Muscle of back (tissue), 13 donors: ENCODE measurements around the gene C1QTNF3. TPM values are rescaled to one million over a fixed set of nuclear protein-coding genes. Genes with fewer than 3 reads are reported as not detected.
"Not testable (repeated sequence)": the region's sequence is repeated elsewhere in the genome, so short reads cannot be mapped to it uniquely, and the experiment has no call there.

Experiments used
- DNase-seq, 3 donors: peaks; one replicate each; pipeline versions ENCODE4 v3.0.0 to v3.0.0-alpha.2; 2013
- long read RNA-seq, 9 donors: transcript quantifications; one replicate each; lab custom pipeline, GENCODE V29; 2026
- polyA plus RNA-seq, 10 donors: library from polyadenylated mRNA; unstranded; fragments of 120-200 nt; gene quantifications; one replicate each; pipeline ENCODE4 v1.2.1, GENCODE V29; 2013; ENCODE audit not compliant: insufficient read length in 10 of 10

Gene C1QTNF3
- polyA plus RNA-seq: 100 to 1,000 TPM in 7 of 10 donors, 10 to 100 TPM in 3; 55.4 to 132 (median 108) TPM
- long read RNA-seq, donor 1, transcript C1QTNF3-202 (6 exons, 2,802 nt): minor isoform, 16 of 47 reads
- long read RNA-seq, donor 1, transcript C1QTNF3-201 (6 exons, 1,959 nt): major isoform, 21 of 47 reads
- long read RNA-seq, donor 1, partial matches to known transcripts: 5 of 47 reads
- long read RNA-seq, donor 1, other reads (novel, unspliced or antisense): 0 of 47 reads
- long read RNA-seq, donor 2, transcript C1QTNF3-202 (6 exons, 2,802 nt): minor isoform, 16 of 52 reads
- long read RNA-seq, donor 2, transcript C1QTNF3-201 (6 exons, 1,959 nt): major isoform, 33 of 52 reads
- long read RNA-seq, donor 2, partial matches to known transcripts: 0 of 52 reads
- long read RNA-seq, donor 2, other reads (novel, unspliced or antisense): 0 of 52 reads
- long read RNA-seq, donor 3: 0 reads
- long read RNA-seq, donor 4, transcript C1QTNF3-201 (6 exons, 1,959 nt): major isoform, 28 of 47 reads
- long read RNA-seq, donor 4, transcript C1QTNF3-202 (6 exons, 2,802 nt): minor isoform, 15 of 47 reads
- long read RNA-seq, donor 4, partial matches to known transcripts: 0 of 47 reads
- long read RNA-seq, donor 4, other reads (novel, unspliced or antisense): 0 of 47 reads
- long read RNA-seq, donor 5, transcript C1QTNF3-202 (6 exons, 2,802 nt): major isoform, 25 of 53 reads
- long read RNA-seq, donor 5, transcript C1QTNF3-201 (6 exons, 1,959 nt): major isoform, 25 of 53 reads
- long read RNA-seq, donor 5, partial matches to known transcripts: 0 of 53 reads
- long read RNA-seq, donor 5, other reads (novel, unspliced or antisense): 0 of 53 reads
- long read RNA-seq, donor 6, transcript C1QTNF3-202 (6 exons, 2,802 nt): minor isoform, 20 of 57 reads
- long read RNA-seq, donor 6, transcript C1QTNF3-201 (6 exons, 1,959 nt): major isoform, 36 of 57 reads
- long read RNA-seq, donor 6, partial matches to known transcripts: 0 of 57 reads
- long read RNA-seq, donor 6, other reads (novel, unspliced or antisense): 0 of 57 reads
- long read RNA-seq, donor 7, transcript C1QTNF3-201 (6 exons, 1,959 nt): major isoform, 28 of 44 reads
- long read RNA-seq, donor 7, transcript C1QTNF3-202 (6 exons, 2,802 nt): minor isoform, 11 of 44 reads
- long read RNA-seq, donor 7, partial matches to known transcripts: 0 of 44 reads
- long read RNA-seq, donor 7, other reads (novel, unspliced or antisense): 0 of 44 reads
- long read RNA-seq, donor 8, transcript C1QTNF3-201 (6 exons, 1,959 nt): major isoform, 22 of 36 reads
- long read RNA-seq, donor 8, transcript C1QTNF3-202 (6 exons, 2,802 nt): minor isoform, 11 of 36 reads
- long read RNA-seq, donor 8, partial matches to known transcripts: 0 of 36 reads
- long read RNA-seq, donor 8, other reads (novel, unspliced or antisense): 0 of 36 reads
- long read RNA-seq, donor 9, transcript C1QTNF3-201 (6 exons, 1,959 nt): major isoform, 7 of 8 reads
- long read RNA-seq, donor 9, partial matches to known transcripts: 0 of 8 reads
- long read RNA-seq, donor 9, other reads (novel, unspliced or antisense): 0 of 8 reads

GRCh38 chr5:34043099-34043876 lies at the start of gene C1QTNF3:
Gene C1QTNF3, minus strand, starts transcription at chr5:34043213. Its CDS starts 88 bp downstream, at chr5:34043125.
- DNase-seq: peak; percentile 81 to 92 (median 84)

- DNase-seq: not testable (repeated sequence)
Observed at GRCh38 chr5:34091039-34091438, 48.0 kb upstream of the C1QTNF3 start.

GRCh38 chr5:34089802-34090201 lies 46.8 kb upstream of the C1QTNF3 start:
- not testable (repeated sequence) for DNase-seq

GRCh38 chr5:34087728-34088127 lies 44.7 kb upstream of the C1QTNF3 start:
- not testable (repeated sequence) for DNase-seq

- not testable (repeated sequence) for DNase-seq
Observed at GRCh38 chr5:34083898-34084297, 40.9 kb upstream of the C1QTNF3 start.

GRCh38 chr5:34079505-34079904 lies 36.5 kb upstream of the C1QTNF3 start:
- not testable (repeated sequence) for DNase-seq

- DNase-seq: not testable (repeated sequence)
Observed at GRCh38 chr5:34077636-34078035, 34.6 kb upstream of the C1QTNF3 start.

GRCh38 chr5:34076719-34077364 lies 33.8 kb upstream of the C1QTNF3 start:
- DNase-seq: not testable (repeated sequence)

- DNase-seq: not testable (repeated sequence)
Observed at GRCh38 chr5:34074472-34074871, 31.5 kb upstream of the C1QTNF3 start.

- DNase-seq: not testable (repeated sequence)
Observed at GRCh38 chr5:34074071-34074470, 31.1 kb upstream of the C1QTNF3 start.

GRCh38 chr5:34070626-34071025 lies 27.6 kb upstream of the C1QTNF3 start:
- DNase-seq: not testable (repeated sequence)

- DNase-seq: no peak
Observed at GRCh38 chr5:34064656-34065055, 21.6 kb upstream of the C1QTNF3 start.

GRCh38 chr5:34062419-34062818 lies 19.4 kb upstream of the C1QTNF3 start:
- DNase-seq: no peak

GRCh38 chr5:34061993-34062392 lies 19.0 kb upstream of the C1QTNF3 start:
- DNase-seq: no peak

GRCh38 chr5:34059977-34060376 lies 17.0 kb upstream of the C1QTNF3 start:
- no peak for DNase-seq

- DNase-seq: no peak
Observed at GRCh38 chr5:34058532-34058931, 15.5 kb upstream of the C1QTNF3 start.

GRCh38 chr5:34057569-34057968 lies 14.6 kb upstream of the C1QTNF3 start:
- no peak for DNase-seq

GRCh38 chr5:34057118-34057517 lies 14.1 kb upstream of the C1QTNF3 start:
- DNase-seq: no peak

- DNase-seq: peak in 1 of 3 donors; percentile 44
Observed at GRCh38 chr5:34055667-34056066, 12.7 kb upstream of the C1QTNF3 start.

- no peak for DNase-seq
Observed at GRCh38 chr5:34054400-34054729, 11.4 kb upstream of the C1QTNF3 start.
